ENCODE results near the gene PNPLA1.
"Not testable (repeated sequence)": the region's sequence is repeated elsewhere in the genome, so short reads cannot be mapped to it uniquely, and the experiment has no call there.

The PNPLA1 gene

GRCh38 chr6:36337814-36338213 lies 68.0 kb downstream of the PNPLA1 start:
- no peak for FAIRE-seq

GRCh38 chr6:36338223-36338622 lies 68.4 kb downstream of the PNPLA1 start:
- not testable (repeated sequence) for FAIRE-seq

GRCh38 chr6:36339146-36339545 lies 69.3 kb downstream of the PNPLA1 start:
- FAIRE-seq = no peak

GRCh38 chr6:36340306-36340617 lies 70.4 kb downstream of the PNPLA1 start:
- no peak for FAIRE-seq

- no peak for FAIRE-seq
Observed at GRCh38 chr6:36340618-36341454, 71.0 kb downstream of the PNPLA1 start.

- FAIRE-seq = no peak
Observed at GRCh38 chr6:36343109-36343680, 73.3 kb downstream of the PNPLA1 start.

- FAIRE-seq = no peak
Observed at GRCh38 chr6:36345681-36346466, 76.0 kb downstream of the PNPLA1 start.

GRCh38 chr6:36346486-36347273 lies 76.8 kb downstream of the PNPLA1 start:
- no peak for FAIRE-seq

- no peak for FAIRE-seq
Observed at GRCh38 chr6:36347621-36348020, 77.8 kb downstream of the PNPLA1 start.

- FAIRE-seq = no peak
Observed at GRCh38 chr6:36349240-36349639, 79.4 kb downstream of the PNPLA1 start.

- FAIRE-seq = no peak
Observed at GRCh38 chr6:36350082-36350481, 80.2 kb downstream of the PNPLA1 start.

- FAIRE-seq = no peak
Observed at GRCh38 chr6:36350681-36351571, 81.1 kb downstream of the PNPLA1 start.

- FAIRE-seq = no peak
Observed at GRCh38 chr6:36352477-36353157, 82.8 kb downstream of the PNPLA1 start.

GRCh38 chr6:36353411-36353915 lies 83.6 kb downstream of the PNPLA1 start:
- no peak for FAIRE-seq

- FAIRE-seq = no peak
Observed at GRCh38 chr6:36355819-36356218, 86.0 kb downstream of the PNPLA1 start.

- FAIRE-seq = no peak
Observed at GRCh38 chr6:36357872-36358225, 88.0 kb downstream of the PNPLA1 start.

Data from G401.6 (cell line).